Skeletal muscle satellite cell (primary cell): Measurements from ENCODE around the gene KCNH1.

ENCODE experiments used
- H3K27me3 ChIP-seq: 2 replicates; pipeline ENCODE4 v1.7.0; 2013; ENCODE audit warnings: low read length; ENCODE audit not compliant: control insufficient read depth, insufficient read depth
- H3K36me3 ChIP-seq: 2 replicates; pipeline ENCODE4 v1.7.0; 2013; ENCODE audit warnings: mild to moderate bottlenecking, control low read depth, low read length; ENCODE audit not compliant: insufficient read depth
- H3K4me1 ChIP-seq: 2 replicates; pipeline ENCODE4 v1.7.0; 2013; ENCODE audit warnings: low read length; ENCODE audit not compliant: control insufficient read depth, insufficient read depth
- H3K4me2 ChIP-seq: 2 replicates; pipeline ENCODE4 v1.7.0; 2013; ENCODE audit warnings: mild to moderate bottlenecking, low read length
- H3K4me3 ChIP-seq: 2 replicates; pipeline ENCODE4 v1.7.0; 2013; ENCODE audit warnings: low read length
- H3K9ac ChIP-seq: 2 replicates; pipeline ENCODE4 v1.7.0; 2013; ENCODE audit warnings: mild to moderate bottlenecking, low read depth, low read length, moderate library complexity
- H3K9me3 ChIP-seq: replicated peaks from 2 replicates; pipeline ENCODE4 v1.7.0; 2013; ENCODE audit warnings: mild to moderate bottlenecking, control low read depth, low read length

Gene KCNH1

DNA sequence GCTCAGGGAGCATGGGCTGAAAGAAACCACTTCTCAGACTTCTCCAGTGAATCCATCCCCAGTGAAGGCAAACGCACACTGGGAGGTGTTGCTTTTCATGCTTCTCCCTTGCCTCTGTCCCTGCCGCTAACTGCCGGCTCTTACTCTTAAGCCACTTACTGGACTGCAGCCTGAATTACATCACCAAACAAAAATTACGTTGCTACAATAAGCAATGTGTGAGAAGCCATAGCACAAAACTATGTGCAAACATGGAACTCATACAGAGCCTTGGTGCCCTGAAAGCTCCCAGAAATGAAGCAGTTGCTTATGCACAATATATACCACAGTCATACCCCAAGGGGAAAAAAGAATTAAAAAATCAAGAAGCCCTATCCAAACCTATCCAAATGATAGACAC lies 375.2 kb downstream of the KCNH1 start:
- H3K4me3 ChIP-seq, result no peak overlapping the region
- no peak overlapping the region for H3K4me2 ChIP-seq
- H3K27me3 ChIP-seq, result no peaks in the 10 kb centered on the region
- H3K4me1 ChIP-seq, result no peaks in the 10 kb centered on the region
- H3K9ac ChIP-seq, result no peak overlapping the region
- H3K9me3 ChIP-seq, result no peaks in the 10 kb centered on the region
- H3K36me3 ChIP-seq, result no peaks in the 10 kb centered on the region

DNA sequence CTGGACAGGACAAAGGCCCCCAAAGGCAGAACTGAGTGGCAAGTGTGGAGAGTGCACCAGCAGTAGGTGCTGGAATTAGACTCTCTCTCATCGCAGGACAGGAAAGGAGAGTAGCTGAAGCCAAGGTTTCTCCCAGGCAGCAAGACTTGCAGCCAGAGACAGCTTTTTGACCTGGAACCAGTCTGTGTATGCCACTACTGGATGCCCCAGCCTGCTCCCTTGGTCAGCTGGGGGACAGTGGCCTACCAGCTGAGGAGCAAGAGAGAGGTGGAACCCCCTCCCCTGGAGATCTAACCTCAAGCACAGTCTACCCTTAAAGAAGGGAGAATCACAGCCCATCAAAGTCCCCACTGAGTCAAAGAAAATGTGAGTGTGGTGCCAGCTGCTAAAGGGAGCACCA lies 375.7 kb downstream of the KCNH1 start:
- no peak overlapping the region for H3K4me2 ChIP-seq
- H3K27me3 ChIP-seq, result no peaks in the 10 kb centered on the region
- no peaks in the 10 kb centered on the region for H3K9me3 ChIP-seq
- H3K36me3 ChIP-seq, result no peaks in the 10 kb centered on the region
- H3K4me1 ChIP-seq, result no peaks in the 10 kb centered on the region
- no peak overlapping the region for H3K9ac ChIP-seq
- no peak overlapping the region for H3K4me3 ChIP-seq

DNA sequence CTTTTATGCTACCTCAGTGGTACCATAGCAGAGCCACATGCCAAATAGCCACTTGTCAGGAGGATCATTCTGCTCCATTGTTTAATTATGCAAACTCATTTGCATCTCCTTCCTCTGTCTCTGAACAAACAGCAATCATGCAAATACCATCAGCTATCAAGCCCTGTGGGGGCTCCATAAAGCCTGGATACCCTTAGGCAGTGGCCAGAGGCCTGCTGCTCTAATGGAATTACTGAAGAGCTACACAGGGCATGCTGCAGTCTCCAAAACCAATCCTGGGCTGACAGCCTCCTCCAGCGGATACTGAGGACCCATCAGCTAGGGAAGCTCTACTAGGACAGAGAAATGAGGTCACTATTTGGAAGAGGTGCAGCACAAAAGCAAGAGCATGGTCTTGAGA lies 376.3 kb downstream of the KCNH1 start:
- Histone ChIP-seq H3K4me2 (no peak overlapping the region), H3K4me3 (no peak overlapping the region), H3K36me3 (no peaks in the 10 kb centered on the region)

DNA sequence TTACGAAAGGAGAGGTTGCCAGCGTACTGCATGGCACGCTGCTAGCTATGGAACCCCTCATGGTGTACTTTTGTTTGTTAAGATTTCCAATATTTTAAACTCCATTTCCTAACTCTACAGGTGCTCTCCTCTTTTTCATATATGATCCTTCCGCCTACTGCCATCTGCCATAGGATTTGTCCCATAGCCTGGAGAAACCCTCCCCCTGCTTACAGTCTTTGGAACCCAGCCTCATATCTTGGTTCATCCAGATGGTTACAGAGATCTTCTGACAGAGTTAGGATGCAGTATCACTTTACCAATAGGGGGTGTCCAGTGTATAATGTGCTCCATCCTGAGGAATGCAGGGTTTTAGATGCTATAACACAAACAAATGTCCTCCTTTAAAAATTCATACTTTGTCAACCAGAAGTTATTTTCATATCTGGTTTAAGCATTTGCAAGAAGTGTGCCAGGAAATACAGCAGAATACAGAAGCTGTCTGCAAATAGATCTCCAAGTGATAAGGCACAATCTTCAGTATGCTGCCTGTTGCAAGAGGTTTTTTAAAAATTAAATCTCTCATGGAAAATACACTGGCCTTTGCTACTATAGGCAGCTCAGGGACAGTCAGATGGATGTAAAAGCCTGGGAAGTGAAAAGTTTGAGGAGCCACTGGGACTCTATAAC lies 377.8 kb downstream of the KCNH1 start:
- Histone ChIP-seq H3K4me1 (no peaks in the 10 kb centered on the region), H3K27me3 (no peaks in the 10 kb centered on the region), H3K4me3 (no peak overlapping the region), H3K36me3 (no peaks in the 10 kb centered on the region), H3K9ac (no peak overlapping the region), H3K4me2 (no peak overlapping the region), H3K9me3 (no peaks in the 10 kb centered on the region)

More for the DNA sequence above, 376.3 kb downstream of the KCNH1 start:
- Histone ChIP-seq H3K27me3 (no peaks in the 10 kb centered on the region), H3K9me3 (no peaks in the 10 kb centered on the region), H3K9ac (no peak overlapping the region), H3K4me1 (no peaks in the 10 kb centered on the region)

DNA sequence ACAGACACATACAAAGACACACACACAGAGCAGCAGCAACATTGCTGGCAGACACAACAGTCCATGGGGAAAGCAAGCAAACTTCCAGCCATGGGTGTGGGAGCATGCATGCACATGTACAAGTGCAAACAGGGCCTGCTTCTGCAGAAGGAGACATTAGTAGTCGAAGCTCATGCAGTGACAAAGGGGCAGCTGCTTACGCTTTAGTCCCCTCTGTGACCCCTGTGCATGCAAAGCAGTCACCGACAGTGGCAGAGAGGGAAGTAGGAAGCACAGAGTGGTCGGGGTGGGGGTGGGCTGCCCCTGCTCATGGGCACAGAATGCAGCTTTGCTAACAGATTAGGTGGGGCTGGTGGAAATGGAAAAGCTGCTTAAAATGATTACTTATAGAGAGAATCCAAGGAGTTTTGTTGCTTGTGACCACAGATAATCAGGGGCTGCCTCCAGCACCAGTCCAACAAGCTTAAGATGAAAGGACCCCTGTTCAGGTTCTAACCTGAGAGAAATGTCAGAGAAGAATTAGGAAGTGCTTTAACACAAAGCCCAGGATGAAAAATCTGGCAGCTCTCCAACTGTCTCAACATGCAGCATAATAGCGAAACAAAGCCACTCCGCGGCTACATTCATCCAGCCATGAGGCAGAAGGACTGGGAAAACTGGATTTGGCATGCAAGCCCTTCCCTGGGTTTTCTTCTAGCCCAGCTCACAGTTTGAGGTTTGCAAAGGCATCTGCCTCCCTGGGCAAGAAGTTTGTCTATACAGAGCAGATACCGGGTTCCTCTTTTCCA lies 378.9 kb downstream of the KCNH1 start:
- H3K4me1 ChIP-seq, result no peaks in the 10 kb centered on the region
- H3K4me3 ChIP-seq, result no peak overlapping the region
- no peak overlapping the region for H3K4me2 ChIP-seq
- H3K27me3 ChIP-seq, result no peaks in the 10 kb centered on the region
- H3K9me3 ChIP-seq, result no peaks in the 10 kb centered on the region
- no peaks in the 10 kb centered on the region for H3K36me3 ChIP-seq
- no peak overlapping the region for H3K9ac ChIP-seq

DNA sequence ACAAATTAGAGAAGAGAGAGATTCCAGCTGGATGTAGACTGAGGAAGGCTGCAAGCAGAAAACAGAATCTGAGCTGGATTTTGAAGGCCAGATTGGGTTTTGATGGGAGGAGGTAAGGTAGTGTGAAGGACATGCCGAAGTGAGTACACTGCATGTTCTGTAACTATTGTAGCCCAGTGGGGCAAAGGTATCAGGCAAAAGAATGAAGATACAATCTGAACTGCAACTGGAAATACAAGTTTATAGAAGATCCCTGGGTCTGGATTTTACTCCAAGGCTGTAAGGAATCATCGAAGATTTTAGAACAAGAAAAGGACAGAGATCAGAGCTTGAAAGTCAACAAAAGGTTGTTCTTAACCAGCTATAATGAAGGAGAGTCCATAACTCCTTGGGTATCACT lies 382.0 kb downstream of the KCNH1 start:
- Histone ChIP-seq H3K9me3 (no peaks in the 10 kb centered on the region), H3K4me3 (no peak overlapping the region), H3K9ac (no peak overlapping the region), H3K4me1 (no peaks in the 10 kb centered on the region), H3K36me3 (no peaks in the 10 kb centered on the region), H3K4me2 (no peak overlapping the region), H3K27me3 (no peaks in the 10 kb centered on the region)

DNA sequence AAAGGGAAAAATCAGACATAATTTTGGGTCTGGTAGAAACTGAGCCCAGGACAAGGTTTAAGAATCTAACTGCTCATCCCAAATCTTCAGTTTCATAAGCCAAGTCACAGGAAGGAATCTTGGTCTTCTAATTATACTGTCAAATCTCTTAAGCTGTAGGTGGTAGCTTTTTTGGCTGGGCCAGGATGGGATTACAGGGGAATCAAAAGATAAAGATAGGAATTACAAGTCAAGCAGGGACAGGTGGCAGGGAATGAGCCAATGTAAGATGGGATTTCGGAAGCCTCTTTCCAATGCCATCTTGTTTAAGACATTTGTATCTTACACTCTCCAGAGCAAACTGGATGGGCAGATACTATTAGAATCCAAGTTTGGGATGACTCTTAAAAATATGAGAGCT lies 383.5 kb downstream of the KCNH1 start:
- no peak overlapping the region for H3K4me3 ChIP-seq
- H3K9ac ChIP-seq, result no peak overlapping the region
- no peaks in the 10 kb centered on the region for H3K4me1 ChIP-seq
- H3K9me3 ChIP-seq, result no peaks in the 10 kb centered on the region
- H3K4me2 ChIP-seq, result no peak overlapping the region
- no peaks in the 10 kb centered on the region for H3K27me3 ChIP-seq
- no peaks in the 10 kb centered on the region for H3K36me3 ChIP-seq

DNA sequence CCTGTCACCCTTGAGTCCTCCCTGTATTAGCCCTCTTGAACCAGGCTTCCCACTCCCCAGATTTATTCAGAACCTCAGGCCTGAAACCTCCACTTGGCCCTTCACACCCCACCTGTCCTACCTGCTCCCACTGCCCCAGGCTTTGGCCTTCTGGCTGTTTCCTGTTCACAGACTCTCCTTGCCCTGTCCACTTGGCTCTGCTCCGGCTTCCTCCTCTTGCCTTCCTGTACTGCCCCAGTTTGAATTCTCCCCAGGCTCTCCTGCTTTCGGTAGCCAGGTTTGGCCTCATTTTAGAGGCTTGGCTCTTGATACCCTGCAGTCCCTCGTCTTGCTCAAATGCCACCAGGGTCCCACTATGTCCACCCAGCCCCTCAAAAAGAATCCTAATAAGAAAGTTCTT lies 385.2 kb downstream of the KCNH1 start:
- no peaks in the 10 kb centered on the region for H3K9me3 ChIP-seq
- H3K27me3 ChIP-seq, result no peaks in the 10 kb centered on the region
- no peaks in the 10 kb centered on the region for H3K4me1 ChIP-seq
- H3K36me3 ChIP-seq, result no peaks in the 10 kb centered on the region
- no peak overlapping the region for H3K4me2 ChIP-seq
- no peak overlapping the region for H3K4me3 ChIP-seq
- H3K9ac ChIP-seq, result no peak overlapping the region

DNA sequence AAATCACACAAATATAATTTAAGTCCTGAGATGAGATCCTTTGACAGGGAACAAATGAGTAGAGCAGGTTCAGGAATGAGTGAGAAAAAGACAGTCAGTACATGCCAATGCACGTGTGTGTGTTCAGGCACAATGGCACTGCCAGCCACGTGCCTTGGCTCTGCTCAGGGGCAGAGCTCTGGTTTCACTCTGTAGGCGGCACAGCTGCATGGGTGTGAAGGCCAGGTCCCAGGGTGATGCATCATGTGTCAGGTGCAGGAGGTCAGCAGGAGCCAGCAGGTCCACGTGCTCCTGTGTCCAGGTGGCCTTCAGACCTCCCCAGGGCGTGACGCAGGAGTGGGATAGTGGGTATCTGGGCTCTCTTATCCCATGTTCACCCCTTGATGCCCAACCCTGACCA lies 386.1 kb downstream of the KCNH1 start:
- Histone ChIP-seq H3K27me3 (no peaks in the 10 kb centered on the region), H3K9ac (no peak overlapping the region), H3K4me1 (no peaks in the 10 kb centered on the region), H3K9me3 (no peaks in the 10 kb centered on the region), H3K36me3 (no peaks in the 10 kb centered on the region), H3K4me2 (no peak overlapping the region), H3K4me3 (no peak overlapping the region)

DNA sequence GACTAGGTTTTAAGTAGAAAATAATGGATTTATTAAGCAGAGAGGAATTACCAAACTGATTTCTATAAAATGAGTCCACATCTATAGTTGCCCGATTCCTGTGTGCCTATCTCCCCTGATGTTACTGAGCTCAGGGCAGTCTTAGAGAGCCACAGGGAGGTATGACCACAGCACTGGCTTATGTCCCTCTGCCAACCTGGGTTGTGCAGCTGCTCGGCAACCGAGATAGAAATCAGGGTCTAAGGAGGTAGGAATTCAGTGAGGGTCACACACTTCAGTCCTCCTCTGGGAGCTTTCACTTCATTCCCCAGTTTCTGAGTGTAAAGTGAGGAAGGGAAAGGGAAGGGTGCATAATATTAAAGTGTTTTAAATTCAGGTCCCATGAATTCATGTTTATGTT lies 386.8 kb downstream of the KCNH1 start:
- H3K36me3 ChIP-seq, result no peaks in the 10 kb centered on the region
- H3K4me2 ChIP-seq, result no peak overlapping the region
- no peaks in the 10 kb centered on the region for H3K9me3 ChIP-seq
- H3K4me1 ChIP-seq, result no peaks in the 10 kb centered on the region
- no peaks in the 10 kb centered on the region for H3K27me3 ChIP-seq
- H3K4me3 ChIP-seq, result no peak overlapping the region
- H3K9ac ChIP-seq, result no peak overlapping the region

DNA sequence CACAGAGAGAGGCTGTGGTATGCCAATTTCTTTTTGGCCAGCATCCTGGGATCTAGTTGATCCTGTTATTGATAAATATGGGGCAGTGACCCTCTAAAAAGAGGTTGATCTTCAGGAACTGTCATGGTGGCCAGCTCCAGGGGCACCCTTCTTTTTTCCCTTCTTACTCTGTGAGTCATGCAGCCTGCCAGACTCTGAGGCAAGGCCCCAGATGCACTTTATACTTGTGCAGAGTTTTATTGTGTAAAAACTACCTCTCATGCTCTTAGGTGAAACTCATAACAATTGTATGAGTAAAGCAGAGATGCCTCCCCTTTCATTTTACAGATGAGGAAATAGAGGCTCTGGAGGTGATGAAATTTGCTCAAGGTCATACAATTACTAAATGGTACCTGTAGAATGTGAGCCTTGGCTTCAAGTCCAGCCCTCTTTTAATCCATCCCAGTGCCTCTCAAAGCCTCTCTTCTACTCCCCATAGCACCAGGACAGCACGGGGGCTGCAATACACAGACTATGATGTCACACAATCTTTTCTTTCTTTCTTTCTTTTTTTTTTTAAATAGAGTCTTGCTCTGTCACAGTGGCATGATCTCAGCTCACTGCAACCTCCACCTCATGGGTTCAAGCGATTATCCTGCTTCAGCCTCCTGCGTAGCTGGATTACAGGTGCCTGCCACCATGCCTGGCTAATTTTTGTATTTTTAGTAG lies 387.8 kb downstream of the KCNH1 start:
- Histone ChIP-seq H3K27me3 (no peaks in the 10 kb centered on the region), H3K4me2 (no peak overlapping the region), H3K9me3 (no peaks in the 10 kb centered on the region), H3K9ac (no peak overlapping the region), H3K36me3 (no peaks in the 10 kb centered on the region), H3K4me1 (no peaks in the 10 kb centered on the region), H3K4me3 (no peak overlapping the region)
